GM12878 (cell line): ENCODE measurements around the gene PLTP. TPM values are rescaled to one million over a fixed set of nuclear protein-coding genes. Genes with fewer than 3 reads are reported as not detected.

ENCODE experiments used
- CREB1 ChIP-seq: IDR thresholded peaks from 2 replicates; pipeline ENCODE4 v1.6.1; 2012; ENCODE audit warnings: low read depth, mild to moderate bottlenecking, inconsistent platforms
- DPF2 ChIP-seq: fragments of 450-650 bp; IDR thresholded peaks from 2 replicates; pipeline ENCODE4 v1.6.1; 2017; ENCODE audit warnings: mild to moderate bottlenecking
- KDM1A ChIP-seq: fragments of 200-600 bp; sonication (generic); IDR thresholded peaks from 2 replicates; pipeline ENCODE4 v1.6.1; 2016; ENCODE audit warnings: borderline replicate concordance
- NR2C2 ChIP-seq: IDR thresholded peaks from 2 replicates; pipeline ENCODE4 v1.6.1; 2011; ENCODE audit warnings: borderline replicate concordance, low read depth; ENCODE audit not compliant: control insufficient read depth, insufficient read length
- PML ChIP-seq: IDR thresholded peaks from 2 replicates; pipeline ENCODE4 v1.6.1; 2012; ENCODE audit warnings: low read length, inconsistent platforms
- POLR2AphosphoS5 ChIP-seq: IDR thresholded peaks from 2 replicates; pipeline ENCODE4 v1.6.1; 2011; ENCODE audit warnings: mild to moderate bottlenecking, low read length, inconsistent platforms
- SUPT20H ChIP-seq: IDR thresholded peaks from 2 replicates; pipeline ENCODE4 v1.6.1; 2011; ENCODE audit warnings: low read depth, mild to moderate bottlenecking, low read length, moderate library complexity, borderline replicate concordance; ENCODE audit not compliant: control insufficient read depth
- SUZ12 ChIP-seq: fragments of 200-600 bp; sonication (generic); IDR thresholded peaks from one replicate; pipeline ENCODE4 v1.6.1; 2018; ENCODE audit warnings: antibody characterized with exemption, mild to moderate bottlenecking; ENCODE audit not compliant: unreplicated experiment
- polyA plus RNA-seq, 11 experiments: library from polyadenylated mRNA; depleted of rRNA in 4 of 11; unstranded in 6 of 11; stranded (reverse) in 5 of 11; fragments of >200 nt; fragmentation: Nextera tagmentation in 4 of 11; fragmentation: Illumina TruSeq in 1 of 11; extraction: Ambion mirVana in 4 of 11; extraction: Trizol in 1 of 11; gene quantifications; 1 replicate in 1 of 11; 2 replicates in 10 of 11; pipeline versions ENCODE4 v1.2.1 to v1.2.3, GENCODE V29; 2011 to 2016; ENCODE audit warnings: inconsistent platforms in 2 of 11, missing spikeins in 2 of 11, low read depth in 1 of 11
- total RNA-seq, 4 experiments: library from RNA; depleted of rRNA in 3 of 4; stranded (reverse); fragments of >200 nt in 3 of 4; fragmentation: Illumina TruSeq in 1 of 4; extraction: Trizol in 1 of 4; gene quantifications; 2 replicates each; pipeline versions ENCODE4 v1.2.1 to v1.2.3, GENCODE V29; 2013 to 2021
- TF ChIP-seq, protein P1 (sequence below): IDR thresholded peaks from 2 replicates; pipeline ENCODE4 v1.6.1; 2012; ENCODE audit warnings: mild to moderate bottlenecking, low read depth, low read length
- TF ChIP-seq, protein P2 (sequence below): fragments of 150-350 bp; IDR thresholded peaks from 2 replicates; pipeline ENCODE4 v1.6.1; 2016; ENCODE audit warnings: low read depth, low read length

PLTP gene
- total and polyA plus RNA-seq, 10 of the 15 experiments (the other 5 are each of a cell fraction or from before 2014, with no cell fraction given) = 1.6 to 17.0 (median 7.6) TPM

- TF ChIP-seq, protein P1, sequence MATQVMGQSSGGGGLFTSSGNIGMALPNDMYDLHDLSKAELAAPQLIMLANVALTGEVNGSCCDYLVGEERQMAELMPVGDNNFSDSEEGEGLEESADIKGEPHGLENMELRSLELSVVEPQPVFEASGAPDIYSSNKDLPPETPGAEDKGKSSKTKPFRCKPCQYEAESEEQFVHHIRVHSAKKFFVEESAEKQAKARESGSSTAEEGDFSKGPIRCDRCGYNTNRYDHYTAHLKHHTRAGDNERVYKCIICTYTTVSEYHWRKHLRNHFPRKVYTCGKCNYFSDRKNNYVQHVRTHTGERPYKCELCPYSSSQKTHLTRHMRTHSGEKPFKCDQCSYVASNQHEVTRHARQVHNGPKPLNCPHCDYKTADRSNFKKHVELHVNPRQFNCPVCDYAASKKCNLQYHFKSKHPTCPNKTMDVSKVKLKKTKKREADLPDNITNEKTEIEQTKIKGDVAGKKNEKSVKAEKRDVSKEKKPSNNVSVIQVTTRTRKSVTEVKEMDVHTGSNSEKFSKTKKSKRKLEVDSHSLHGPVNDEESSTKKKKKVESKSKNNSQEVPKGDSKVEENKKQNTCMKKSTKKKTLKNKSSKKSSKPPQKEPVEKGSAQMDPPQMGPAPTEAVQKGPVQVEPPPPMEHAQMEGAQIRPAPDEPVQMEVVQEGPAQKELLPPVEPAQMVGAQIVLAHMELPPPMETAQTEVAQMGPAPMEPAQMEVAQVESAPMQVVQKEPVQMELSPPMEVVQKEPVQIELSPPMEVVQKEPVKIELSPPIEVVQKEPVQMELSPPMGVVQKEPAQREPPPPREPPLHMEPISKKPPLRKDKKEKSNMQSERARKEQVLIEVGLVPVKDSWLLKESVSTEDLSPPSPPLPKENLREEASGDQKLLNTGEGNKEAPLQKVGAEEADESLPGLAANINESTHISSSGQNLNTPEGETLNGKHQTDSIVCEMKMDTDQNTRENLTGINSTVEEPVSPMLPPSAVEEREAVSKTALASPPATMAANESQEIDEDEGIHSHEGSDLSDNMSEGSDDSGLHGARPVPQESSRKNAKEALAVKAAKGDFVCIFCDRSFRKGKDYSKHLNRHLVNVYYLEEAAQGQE = 0 out of 2 replicates have a peak, but pooled peaks have one; percentile 14
- TF ChIP-seq KDM1A (no peak), CREB1 (peak; percentile 81), PML (peak; percentile 88), NR2C2 (no peak), POLR2AphosphoS5 (peak; percentile 98), SUZ12 (no peak), DPF2 (peak; percentile 97), SUPT20H (no peak)
- TF ChIP-seq, protein P2, sequence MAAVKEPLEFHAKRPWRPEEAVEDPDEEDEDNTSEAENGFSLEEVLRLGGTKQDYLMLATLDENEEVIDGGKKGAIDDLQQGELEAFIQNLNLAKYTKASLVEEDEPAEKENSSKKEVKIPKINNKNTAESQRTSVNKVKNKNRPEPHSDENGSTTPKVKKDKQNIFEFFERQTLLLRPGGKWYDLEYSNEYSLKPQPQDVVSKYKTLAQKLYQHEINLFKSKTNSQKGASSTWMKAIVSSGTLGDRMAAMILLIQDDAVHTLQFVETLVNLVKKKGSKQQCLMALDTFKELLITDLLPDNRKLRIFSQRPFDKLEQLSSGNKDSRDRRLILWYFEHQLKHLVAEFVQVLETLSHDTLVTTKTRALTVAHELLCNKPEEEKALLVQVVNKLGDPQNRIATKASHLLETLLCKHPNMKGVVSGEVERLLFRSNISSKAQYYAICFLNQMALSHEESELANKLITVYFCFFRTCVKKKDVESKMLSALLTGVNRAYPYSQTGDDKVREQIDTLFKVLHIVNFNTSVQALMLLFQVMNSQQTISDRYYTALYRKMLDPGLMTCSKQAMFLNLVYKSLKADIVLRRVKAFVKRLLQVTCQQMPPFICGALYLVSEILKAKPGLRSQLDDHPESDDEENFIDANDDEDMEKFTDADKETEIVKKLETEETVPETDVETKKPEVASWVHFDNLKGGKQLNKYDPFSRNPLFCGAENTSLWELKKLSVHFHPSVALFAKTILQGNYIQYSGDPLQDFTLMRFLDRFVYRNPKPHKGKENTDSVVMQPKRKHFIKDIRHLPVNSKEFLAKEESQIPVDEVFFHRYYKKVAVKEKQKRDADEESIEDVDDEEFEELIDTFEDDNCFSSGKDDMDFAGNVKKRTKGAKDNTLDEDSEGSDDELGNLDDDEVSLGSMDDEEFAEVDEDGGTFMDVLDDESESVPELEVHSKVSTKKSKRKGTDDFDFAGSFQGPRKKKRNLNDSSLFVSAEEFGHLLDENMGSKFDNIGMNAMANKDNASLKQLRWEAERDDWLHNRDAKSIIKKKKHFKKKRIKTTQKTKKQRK = peak; percentile 81
These were observed 30.8 kb downstream of the PLTP start, which contains the start of gene ZSWIM1 (continued) for GRCh38 chr20:45880988-45881788.
